Adipocyte (in vitro differentiated cells): ENCODE results near the gene SATB2.

Experiments used
- DNase-seq: peaks from one replicate; pipeline ENCODE4 v3.0.0-alpha.2; 2015; ENCODE audit warnings: low read depth
- H3K27me3 ChIP-seq: replicated peaks from 2 replicates; pipeline ENCODE4 v1.7.0; 2013; ENCODE audit warnings: mild to moderate bottlenecking, low read length, moderate library complexity; ENCODE audit not compliant: control insufficient read depth, insufficient read depth
- H3K36me3 ChIP-seq: 2 replicates; pipeline ENCODE4 v1.7.0; 2013; ENCODE audit warnings: low read length, mild to moderate bottlenecking, moderate library complexity; ENCODE audit not compliant: control insufficient read depth, insufficient read depth, severe bottlenecking
- H3K4me1 ChIP-seq: 2 replicates; pipeline ENCODE4 v1.7.0; 2013; ENCODE audit warnings: mild to moderate bottlenecking, low read length, moderate library complexity; ENCODE audit not compliant: control insufficient read depth, insufficient read depth
- H3K4me3 ChIP-seq: 2 replicates; pipeline ENCODE4 v1.7.0; 2013; ENCODE audit warnings: mild to moderate bottlenecking, low read length, moderate library complexity
- H3K9ac ChIP-seq: 2 replicates; pipeline ENCODE4 v1.7.0; 2013; ENCODE audit warnings: mild to moderate bottlenecking, low read length, moderate library complexity
- H3K9me3 ChIP-seq: 2 replicates; pipeline ENCODE4 v1.7.0; 2013; ENCODE audit warnings: mild to moderate bottlenecking, low read length, moderate library complexity; ENCODE audit not compliant: control insufficient read depth

The SATB2 gene

DNA sequence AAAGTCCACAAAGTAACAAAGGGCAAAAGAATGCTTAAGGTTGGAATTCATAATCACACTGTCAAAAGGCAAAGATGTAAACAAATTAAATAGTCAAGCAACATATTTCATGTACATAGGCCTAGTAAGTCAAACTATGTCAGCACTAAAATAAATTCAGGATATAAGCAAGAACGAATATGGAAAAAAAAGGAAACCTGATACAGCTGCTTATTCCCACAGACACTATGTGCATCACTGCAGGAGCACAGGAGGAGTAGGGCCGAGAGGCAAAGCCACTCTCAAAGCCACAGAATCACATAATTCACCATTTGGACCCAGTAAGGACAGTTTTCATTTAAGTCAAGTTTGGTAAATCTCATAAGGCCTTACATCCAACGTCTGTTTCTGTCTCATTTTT is 116.6 kb downstream of the SATB2 start:
- H3K27me3 ChIP-seq, result no peaks in the 10 kb centered on the region
- peaks cover 17% of the 10 kb centered on the region for H3K4me1 ChIP-seq
- H3K9me3 ChIP-seq, result no peaks in the 10 kb centered on the region
- H3K36me3 ChIP-seq, result no peaks in the 10 kb centered on the region
- H3K9ac ChIP-seq, result no peak overlapping the region
- no peak overlapping the region for H3K4me3 ChIP-seq
- no peak for DNase-seq

DNA sequence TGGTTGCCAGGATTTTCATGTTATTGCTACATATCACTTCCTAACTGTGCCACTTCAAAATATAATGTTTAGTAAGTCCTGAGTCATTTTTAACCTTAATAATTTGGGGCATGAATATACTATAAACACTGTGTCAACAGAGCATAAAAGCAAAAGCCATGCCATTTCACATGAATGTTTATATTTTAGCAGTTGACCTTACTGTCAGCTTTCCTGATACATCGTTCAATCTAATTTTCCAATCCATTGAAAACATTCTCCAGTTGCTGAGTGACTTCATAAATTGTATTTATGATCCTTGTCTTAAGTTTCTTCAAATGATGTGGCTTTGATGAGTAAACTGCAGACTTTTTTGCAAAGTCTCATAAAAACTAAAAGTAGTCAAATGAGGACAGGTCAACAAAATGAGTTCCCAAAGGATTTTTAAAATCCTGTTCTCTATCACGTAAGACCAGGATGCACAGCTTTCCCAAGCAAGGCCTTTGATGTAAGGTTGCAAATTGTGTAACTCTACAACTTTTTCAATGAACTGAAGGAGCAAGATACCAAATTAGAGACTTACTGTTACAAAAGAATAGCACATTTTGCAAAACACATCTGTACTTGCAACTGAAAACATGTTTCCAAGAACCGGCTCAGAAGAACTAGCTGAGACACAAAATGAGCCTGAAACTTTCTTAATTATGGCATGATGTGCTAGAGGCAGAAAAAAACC is 117.7 kb downstream of the SATB2 start:
- no peak overlapping the region for H3K4me3 ChIP-seq
- no peaks in the 10 kb centered on the region for H3K9me3 ChIP-seq
- H3K27me3 ChIP-seq, result no peaks in the 10 kb centered on the region
- peaks cover 25% of the 10 kb centered on the region for H3K4me1 ChIP-seq
- no peaks in the 10 kb centered on the region for H3K36me3 ChIP-seq
- no peak overlapping the region for H3K9ac ChIP-seq
- DNase-seq, result peak; percentile 77

DNA sequence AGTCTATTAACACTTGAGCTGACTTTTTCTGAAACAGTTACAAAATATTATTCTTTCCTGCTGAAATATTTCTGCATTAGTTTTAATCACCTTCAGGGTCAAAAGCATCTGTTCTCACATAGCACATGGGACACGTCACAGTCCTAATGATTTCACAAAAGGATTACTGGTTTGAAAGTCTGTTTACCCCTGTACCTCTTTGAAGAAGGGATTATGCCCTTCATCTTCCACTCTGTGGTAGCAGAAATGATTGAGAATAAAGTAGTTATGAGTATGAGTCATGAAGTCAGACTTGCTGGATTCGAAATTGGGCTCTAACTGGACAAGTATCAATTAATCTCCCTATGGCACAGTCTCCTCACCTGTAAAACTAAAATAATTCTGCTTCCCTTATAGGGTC is 121.2 kb downstream of the SATB2 start:
- Histone ChIP-seq H3K4me3 (no peak overlapping the region), H3K9ac (no peak overlapping the region), H3K4me1 (peaks cover 25% of the 10 kb centered on the region), H3K27me3 (no peaks in the 10 kb centered on the region), H3K9me3 (no peaks in the 10 kb centered on the region), H3K36me3 (no peaks in the 10 kb centered on the region)
- no peak for DNase-seq

DNA sequence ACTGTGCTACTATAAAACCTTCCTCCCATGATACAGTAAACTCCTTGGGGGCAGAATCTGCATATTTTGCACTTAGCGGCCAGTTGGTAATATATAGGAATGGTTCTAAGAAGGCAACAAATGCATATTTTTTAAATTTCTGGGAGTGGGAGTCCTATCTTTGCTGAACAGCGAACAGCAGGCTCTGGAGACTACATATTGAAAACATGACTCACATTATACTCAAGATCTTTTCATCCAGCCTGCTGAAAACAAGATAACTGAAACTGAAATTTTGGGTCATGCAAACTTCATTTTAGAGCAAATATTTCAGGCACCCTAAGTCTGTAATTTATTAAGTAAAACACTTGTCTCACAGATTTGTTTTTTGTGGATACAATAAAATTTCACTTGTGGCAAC is 122.2 kb downstream of the SATB2 start:
- Histone ChIP-seq H3K27me3 (no peaks in the 10 kb centered on the region), H3K9me3 (no peaks in the 10 kb centered on the region), H3K36me3 (no peaks in the 10 kb centered on the region), H3K4me1 (peaks cover 21% of the 10 kb centered on the region), H3K4me3 (no peak overlapping the region), H3K9ac (no peak overlapping the region)
- no peak for DNase-seq

DNA sequence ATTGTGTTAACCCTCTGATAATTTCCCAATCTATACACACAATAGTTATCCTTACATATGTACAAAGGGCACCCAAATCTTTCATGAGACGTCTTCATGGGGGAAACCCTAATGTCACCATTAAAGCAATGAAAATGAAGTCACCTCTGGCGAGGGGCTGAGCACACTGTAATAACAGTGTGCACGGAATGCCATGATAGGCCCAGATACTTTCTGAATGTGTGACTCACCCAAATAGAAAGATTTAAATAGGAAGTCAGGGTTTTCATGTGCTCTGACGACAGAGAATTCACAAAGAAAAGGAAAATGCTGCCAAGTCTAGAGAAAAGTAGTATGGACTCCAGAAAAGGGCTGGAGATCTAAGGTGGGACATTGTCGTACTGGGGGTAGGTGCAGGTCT is 128.3 kb downstream of the SATB2 start:
- no peak overlapping the region for H3K9ac ChIP-seq
- no peaks in the 10 kb centered on the region for H3K4me1 ChIP-seq

DNA sequence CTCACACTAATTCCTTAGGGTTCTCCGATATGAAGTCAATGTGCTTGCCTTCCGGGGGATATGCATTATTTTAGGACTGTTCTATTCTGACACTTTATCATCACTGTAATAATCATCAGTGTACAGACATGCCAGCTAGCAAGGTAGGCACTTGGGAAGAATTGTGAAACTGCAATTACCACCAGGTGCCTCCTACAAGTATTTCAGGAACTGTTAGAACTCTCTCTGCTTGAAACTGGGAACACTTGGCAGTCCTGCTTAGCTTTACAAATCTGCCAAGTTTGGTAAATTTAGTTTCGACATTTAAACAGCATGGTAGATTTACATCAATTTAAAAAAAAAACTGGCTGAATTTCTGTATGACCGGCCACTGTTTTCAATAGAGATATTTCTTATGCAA is 128.7 kb downstream of the SATB2 start:
- H3K9me3 ChIP-seq, result no peaks in the 10 kb centered on the region

More for the DNA sequence above, 128.3 kb downstream of the SATB2 start:
- Histone ChIP-seq H3K27me3 (no peaks in the 10 kb centered on the region), H3K36me3 (peaks cover 25% of the 10 kb centered on the region), H3K9me3 (no peaks in the 10 kb centered on the region), H3K4me3 (no peak overlapping the region)
- DNase-seq, result no peak

DNA sequence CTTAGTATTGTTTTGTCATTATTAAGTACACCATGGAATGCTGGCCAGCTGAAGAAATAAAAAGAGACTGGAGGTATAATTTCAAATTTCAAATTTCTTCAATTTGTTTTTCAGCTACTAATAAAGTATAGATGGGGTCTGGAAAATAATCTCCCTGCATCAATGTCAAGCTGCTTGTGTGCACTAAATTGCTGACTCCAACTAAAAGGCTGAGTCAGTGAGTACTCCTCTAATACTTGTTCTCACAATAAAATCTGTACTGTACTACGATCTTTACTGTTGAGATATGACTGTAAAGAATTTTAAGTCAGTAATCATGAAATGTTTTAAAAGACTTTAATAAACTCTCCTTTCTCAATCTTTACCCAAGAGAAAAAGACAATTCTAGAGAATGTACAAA is 131.9 kb downstream of the SATB2 start:
- Histone ChIP-seq H3K4me1 (no peaks in the 10 kb centered on the region), H3K27me3 (no peaks in the 10 kb centered on the region), H3K9ac (no peak overlapping the region), H3K4me3 (no peak overlapping the region), H3K36me3 (peaks cover 36% of the 10 kb centered on the region), H3K9me3 (no peaks in the 10 kb centered on the region)
- no peak for DNase-seq

More for the DNA sequence above, 128.7 kb downstream of the SATB2 start:
- H3K36me3 ChIP-seq, result peaks cover 25% of the 10 kb centered on the region
- no peak overlapping the region for H3K9ac ChIP-seq
- no peaks in the 10 kb centered on the region for H3K4me1 ChIP-seq
- no peak overlapping the region for H3K4me3 ChIP-seq
- no peaks in the 10 kb centered on the region for H3K27me3 ChIP-seq
- DNase-seq, result no peak

DNA sequence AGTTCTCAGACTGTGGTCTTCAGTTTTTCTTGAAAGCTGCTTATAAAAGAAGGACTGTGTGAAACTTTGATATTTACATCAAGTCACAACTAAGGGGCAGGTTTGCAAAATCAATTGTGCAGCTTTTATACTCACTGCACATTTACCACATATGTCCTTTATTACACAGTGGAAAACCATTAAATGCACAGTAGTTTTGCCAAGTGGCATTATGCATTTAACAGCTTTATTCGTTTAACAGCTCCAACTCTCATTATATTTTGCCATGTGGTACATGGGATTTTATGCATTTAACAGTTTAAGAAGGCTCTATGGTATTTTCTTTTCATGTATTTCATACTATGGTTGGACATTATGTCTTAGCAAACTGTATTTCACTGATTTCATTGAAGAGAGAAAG is 135.6 kb downstream of the SATB2 start:
- H3K4me1 ChIP-seq, result no peaks in the 10 kb centered on the region
- DNase-seq, result no peak
- H3K36me3 ChIP-seq, result peaks cover 25% of the 10 kb centered on the region
- H3K9ac ChIP-seq, result no peak overlapping the region
- no peak overlapping the region for H3K4me3 ChIP-seq
- H3K9me3 ChIP-seq, result no peaks in the 10 kb centered on the region
- no peaks in the 10 kb centered on the region for H3K27me3 ChIP-seq

DNA sequence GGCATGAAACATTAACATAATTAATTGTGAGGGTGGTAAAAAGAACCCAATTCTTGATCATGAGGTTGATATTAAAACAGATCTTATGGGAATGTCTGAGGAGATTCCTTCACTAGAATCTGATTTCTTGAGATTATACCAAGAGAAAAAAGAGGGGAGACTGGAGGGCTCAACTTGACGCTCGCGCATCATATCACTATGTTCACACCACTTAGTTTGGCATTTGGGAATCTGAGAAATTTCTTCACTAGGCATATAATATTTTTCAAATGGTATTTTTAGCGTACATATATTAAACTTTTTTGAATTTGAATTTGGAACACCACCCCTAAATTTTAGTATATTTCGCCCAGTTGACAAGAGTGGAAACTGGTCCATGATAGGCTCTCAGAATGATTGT is 140.1 kb downstream of the SATB2 start:
- Histone ChIP-seq H3K36me3 (peaks cover 11% of the 10 kb centered on the region), H3K4me1 (peaks cover 5% of the 10 kb centered on the region), H3K9ac (no peak overlapping the region), H3K27me3 (no peaks in the 10 kb centered on the region), H3K4me3 (no peak overlapping the region), H3K9me3 (no peaks in the 10 kb centered on the region)
- no peak for DNase-seq

DNA sequence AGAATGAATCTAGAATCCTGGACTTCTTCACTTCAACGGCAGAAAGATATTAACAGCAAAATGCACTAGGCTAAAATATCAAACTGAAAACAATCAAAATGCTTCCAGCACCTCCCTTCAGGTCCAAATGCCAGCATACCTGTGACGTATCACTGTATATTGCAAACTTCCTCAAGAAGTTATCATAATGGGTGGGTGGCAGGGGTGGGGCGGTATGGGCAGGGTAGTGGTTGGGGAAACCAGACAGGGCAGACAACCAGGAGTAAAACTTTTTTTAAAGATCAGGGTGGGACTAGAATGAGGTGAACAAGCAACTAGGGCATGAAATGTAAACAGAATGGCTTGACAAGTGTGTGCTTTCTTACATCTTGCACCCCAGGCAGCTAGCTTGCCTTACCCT is 140.9 kb downstream of the SATB2 start:
- Histone ChIP-seq H3K27me3 (no peaks in the 10 kb centered on the region), H3K36me3 (peaks cover 11% of the 10 kb centered on the region), H3K4me1 (peaks cover 5% of the 10 kb centered on the region), H3K4me3 (no peak overlapping the region), H3K9me3 (no peaks in the 10 kb centered on the region), H3K9ac (no peak overlapping the region)
- no peak for DNase-seq

DNA sequence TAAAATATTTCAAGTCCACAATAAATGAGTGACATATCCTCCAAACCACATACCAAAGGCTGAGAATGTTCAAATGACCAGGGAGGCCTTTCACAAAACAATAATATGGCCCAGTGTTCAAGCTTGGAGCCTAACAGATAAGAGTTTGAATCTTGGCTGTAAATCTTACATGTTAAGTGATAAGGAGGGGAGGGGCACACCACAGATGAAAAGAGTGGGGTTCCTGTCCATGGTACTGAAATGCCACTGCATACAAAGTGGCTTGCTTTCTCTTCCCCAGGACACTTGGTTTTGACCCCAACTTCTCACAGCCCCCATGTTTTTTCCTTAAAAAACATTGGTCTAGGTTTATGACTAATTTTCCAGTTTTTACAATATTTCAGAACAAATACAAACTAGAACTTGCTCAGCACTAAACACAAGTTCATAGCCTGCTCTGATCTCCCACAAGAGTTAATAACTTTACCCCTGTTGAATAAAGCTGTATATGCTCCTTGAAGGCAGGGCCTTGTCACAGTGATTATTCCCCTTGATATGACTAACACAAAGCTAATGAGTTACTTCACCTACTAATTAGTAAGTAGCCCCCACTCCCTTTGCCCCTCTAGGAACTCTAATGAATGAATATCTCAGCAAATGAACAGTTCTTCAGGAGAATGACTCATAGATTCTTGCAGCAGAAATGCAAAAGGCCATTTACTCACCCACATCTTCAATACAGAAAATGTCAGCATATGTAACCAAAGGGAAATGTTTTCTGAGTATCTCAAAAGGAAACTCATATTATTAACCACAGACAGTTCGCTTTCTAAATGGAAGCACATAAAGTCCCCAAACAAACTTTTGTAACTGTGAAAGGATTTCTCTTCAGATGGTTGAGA is 142.2 kb downstream of the SATB2 start:
- no peaks in the 10 kb centered on the region for H3K9me3 ChIP-seq
- peak; percentile 49 for DNase-seq
- no peak overlapping the region for H3K9ac ChIP-seq
- no peak overlapping the region for H3K4me3 ChIP-seq
- H3K4me1 ChIP-seq, result peaks cover 5% of the 10 kb centered on the region
- no peaks in the 10 kb centered on the region for H3K27me3 ChIP-seq
- H3K36me3 ChIP-seq, result peaks cover 13% of the 10 kb centered on the region
